G401 (cell line): Measurements from ENCODE around the gene MAP1LC3B2. TPM values are rescaled to one million over a fixed set of nuclear protein-coding genes. Genes with fewer than 3 reads are reported as not detected.

Experiments
- DNase-seq: peaks from one replicate; pipeline ENCODE4 v3.0.0-alpha.2; 2015; ENCODE audit warnings: low spot score
- in situ Hi-C: cut with HindIII; loops from 2 replicates; pipeline ENCODE4 v1.10.0; 2016; ENCODE audit warnings: low sequenced_read_pairs, mixed read lengths
- total RNA-seq: library from RNA; depleted of rRNA; stranded (reverse); fragments of >200 nt; shearing (Covaris generic); gene quantifications from 2 replicates; pipeline ENCODE4 v1.2.3, GENCODE V29; 2014; rRNA removed

MAP1LC3B2 gene
- 0.34 TPM in 1 of 2 replicates, not detected in the other for total RNA-seq

- no peak for DNase-seq
- in situ Hi-C loops: no loop called here
Observed at GRCh38 chr12:116559162-116559935, at the start of gene MAP1LC3B2. TSS of gene MAP1LC3B2 (plus strand) at chr12:116559381. CDS start at chr12:116575943, 16,562 bp downstream.

GRCh38 chr12:116513944-116514343, 45.2 kb upstream of the MAP1LC3B2 start:
- DNase-seq: no peak
- in situ Hi-C loops: loop anchor here (10.0 kb wide), 1 partner anchor 71 kb away; no protein-coding TSS in a partner anchor

GRCh38 chr12:116515684-116516083, 43.5 kb upstream of the MAP1LC3B2 start:
- DNase-seq: no peak
- in situ Hi-C loops: loop anchor here (10.0 kb wide), 1 partner anchor 69 kb away; no protein-coding TSS in a partner anchor

- no peak for DNase-seq
- in situ Hi-C loops: loop anchor here (10.0 kb wide), 1 partner anchor 68 kb away; no protein-coding TSS in a partner anchor
Observed at GRCh38 chr12:116516657-116517056, 42.5 kb upstream of the MAP1LC3B2 start.

- in situ Hi-C loops: loop anchor here (10.0 kb wide), 1 partner anchor 67 kb away; no protein-coding TSS in a partner anchor
- DNase-seq: no peak
Observed at GRCh38 chr12:116517431-116518045, 41.6 kb upstream of the MAP1LC3B2 start.

- no peak for DNase-seq
- in situ Hi-C loops: no loop called here
Observed at GRCh38 chr12:116520225-116520760, 38.9 kb upstream of the MAP1LC3B2 start.

- peak; percentile 94 for DNase-seq
- in situ Hi-C loops: no loop called here
Observed at GRCh38 chr12:116520801-116521471, 38.2 kb upstream of the MAP1LC3B2 start.

- DNase-seq: no peak
- in situ Hi-C loops: no loop called here
Observed at GRCh38 chr12:116524311-116524710, 34.9 kb upstream of the MAP1LC3B2 start.

GRCh38 chr12:116524964-116525379, 34.2 kb upstream of the MAP1LC3B2 start:
- in situ Hi-C loops: no loop called here
- no peak for DNase-seq

GRCh38 chr12:116525418-116526001, 33.7 kb upstream of the MAP1LC3B2 start:
- no peak for DNase-seq
- in situ Hi-C loops: no loop called here

- DNase-seq: no peak
- in situ Hi-C loops: no loop called here
Observed at GRCh38 chr12:116528065-116528464, 31.1 kb upstream of the MAP1LC3B2 start.

GRCh38 chr12:116528498-116528897, 30.7 kb upstream of the MAP1LC3B2 start:
- DNase-seq: no peak
- in situ Hi-C loops: no loop called here

GRCh38 chr12:116529048-116529447, 30.1 kb upstream of the MAP1LC3B2 start:
- in situ Hi-C loops: no loop called here
- no peak for DNase-seq

- in situ Hi-C loops: no loop called here
- DNase-seq: no peak
Observed at GRCh38 chr12:116529686-116530085, 29.5 kb upstream of the MAP1LC3B2 start.

GRCh38 chr12:116532428-116532827, 26.8 kb upstream of the MAP1LC3B2 start:
- in situ Hi-C loops: no loop called here
- no peak for DNase-seq

- in situ Hi-C loops: no loop called here
Observed at GRCh38 chr12:116532986-116533342, 26.2 kb upstream of the MAP1LC3B2 start.

GRCh38 chr12:116533343-116534251, 25.6 kb upstream of the MAP1LC3B2 start:
- DNase-seq: peak; percentile 95
- in situ Hi-C loops: no loop called here

More at GRCh38 chr12:116532986-116533342, 26.2 kb upstream of the MAP1LC3B2 start:
- DNase-seq: no peak
